IPS-15b (cell line): ENCODE results near the gene ETHE1.
"Not testable (repeated sequence)": the region's sequence is repeated elsewhere in the genome, so short reads cannot be mapped to it uniquely, and the experiment has no call there.

Experiments used
- H3K27me3 ChIP-seq: one replicate; pipeline ENCODE4 v1.6.1; 2013; ENCODE audit warnings: low read length; ENCODE audit not compliant: control insufficient read depth, insufficient read depth
- H3K36me3 ChIP-seq: one replicate; pipeline ENCODE4 v1.6.1; 2013; ENCODE audit warnings: low read length; ENCODE audit not compliant: control insufficient read depth, insufficient read depth
- H3K4me1 ChIP-seq: one replicate; pipeline ENCODE4 v1.6.1; 2013; ENCODE audit warnings: mild to moderate bottlenecking, low read length; ENCODE audit not compliant: control insufficient read depth, insufficient read depth
- H3K4me3 ChIP-seq: one replicate; pipeline ENCODE4 v1.5.1; 2013; ENCODE audit warnings: low read depth, low read length
- H3K9ac ChIP-seq: one replicate; pipeline ENCODE4 v1.6.1; 2013; ENCODE audit warnings: low read depth, mild to moderate bottlenecking, low read length
- H3K9me3 ChIP-seq: one replicate; pipeline ENCODE4 v1.6.1; 2013; ENCODE audit warnings: mild to moderate bottlenecking, low read length; ENCODE audit not compliant: control insufficient read depth, insufficient read depth

ETHE1 gene

DNA sequence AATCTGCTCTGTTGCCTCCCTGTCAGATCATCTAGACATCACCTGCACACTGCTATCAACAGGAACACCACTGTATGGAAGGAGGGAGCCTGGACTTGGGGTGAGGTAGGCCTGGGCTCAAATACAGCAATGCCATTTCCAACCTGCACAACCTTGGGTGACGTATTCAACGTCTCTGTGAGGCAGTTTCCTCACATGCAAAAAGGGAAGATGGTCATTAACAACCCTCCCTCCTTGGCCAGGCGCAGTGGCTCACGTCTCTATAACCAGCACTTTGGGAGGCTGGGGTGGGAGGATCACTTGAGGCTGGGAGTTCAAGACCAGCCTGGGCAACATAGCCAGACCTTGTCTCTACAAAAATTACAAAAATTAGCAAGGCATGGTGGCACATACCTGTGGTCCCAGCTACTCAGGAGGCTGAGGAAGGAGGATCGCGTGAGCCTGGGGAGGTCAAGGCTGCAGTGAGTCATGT lies 35.3 kb upstream of the ETHE1 start:
- peaks cover 12% of the 10 kb centered on the region for H3K36me3 ChIP-seq
- no peak overlapping the region for H3K9ac ChIP-seq
- no peaks in the 10 kb centered on the region for H3K27me3 ChIP-seq
- no peaks in the 10 kb centered on the region for H3K9me3 ChIP-seq
- H3K4me3 ChIP-seq, result no peak overlapping the region
- no peaks in the 10 kb centered on the region for H3K4me1 ChIP-seq

- Histone ChIP-seq H3K27me3 (no peaks in the 10 kb centered on the region), H3K9ac (no peak overlapping the region), H3K36me3 (peaks cover 12% of the 10 kb centered on the region), H3K4me1 (no peaks in the 10 kb centered on the region), H3K9me3 (no peaks in the 10 kb centered on the region), H3K4me3 (no peak overlapping the region)
Observed at GRCh38 chr19:43561139-43561970, 34.4 kb upstream of the ETHE1 start.

DNA sequence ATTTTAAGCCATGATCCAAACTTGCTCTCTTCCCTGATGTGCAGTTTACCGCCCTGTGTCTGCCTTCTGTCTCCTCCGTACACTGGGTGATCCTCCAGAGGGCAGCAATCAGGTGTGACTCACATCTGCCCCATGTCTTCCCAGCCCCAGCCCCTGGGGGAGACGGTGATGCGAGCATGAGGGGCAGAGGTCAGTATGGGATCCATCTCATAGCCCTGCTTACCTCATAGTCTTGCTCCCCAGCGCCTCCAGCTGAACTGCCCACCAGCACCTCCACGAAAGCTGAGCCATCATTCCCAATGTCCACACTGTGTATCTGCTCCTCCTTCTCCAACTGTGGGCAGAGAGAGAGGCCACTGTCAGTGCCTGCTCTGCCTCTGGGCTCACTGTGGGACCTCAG lies 33.7 kb upstream of the ETHE1 start:
- Histone ChIP-seq H3K9me3 (no peaks in the 10 kb centered on the region), H3K36me3 (peaks cover 12% of the 10 kb centered on the region), H3K4me3 (no peak overlapping the region), H3K4me1 (no peaks in the 10 kb centered on the region), H3K9ac (no peak overlapping the region), H3K27me3 (no peaks in the 10 kb centered on the region)

GRCh38 chr19:43555185-43555770 lies 28.3 kb upstream of the ETHE1 start:
- Histone ChIP-seq H3K4me3 (no peak overlapping the region), H3K36me3 (peaks cover 29% of the 10 kb centered on the region), H3K27me3 (no peaks in the 10 kb centered on the region), H3K4me1 (no peaks in the 10 kb centered on the region), H3K9ac (no peak overlapping the region), H3K9me3 (no peaks in the 10 kb centered on the region)

GRCh38 chr19:43554317-43554895 lies 27.4 kb upstream of the ETHE1 start:
- Histone ChIP-seq H3K4me3 (no peak overlapping the region), H3K36me3 (peaks cover 34% of the 10 kb centered on the region), H3K27me3 (no peaks in the 10 kb centered on the region)

GRCh38 chr19:43553656-43554055 lies 26.7 kb upstream of the ETHE1 start:
- H3K9me3 ChIP-seq, result no peaks in the 10 kb centered on the region
- no peak overlapping the region for H3K4me3 ChIP-seq
- H3K4me1 ChIP-seq, result no peaks in the 10 kb centered on the region
- no peak overlapping the region for H3K9ac ChIP-seq
- H3K27me3 ChIP-seq, result no peaks in the 10 kb centered on the region
- H3K36me3 ChIP-seq, result peaks cover 34% of the 10 kb centered on the region

More at GRCh38 chr19:43554317-43554895, 27.4 kb upstream of the ETHE1 start:
- H3K4me1 ChIP-seq, result no peaks in the 10 kb centered on the region
- H3K9ac ChIP-seq, result no peak overlapping the region
- H3K9me3 ChIP-seq, result no peaks in the 10 kb centered on the region

- H3K9me3 ChIP-seq, result no peaks in the 10 kb centered on the region
- no peak overlapping the region for H3K4me3 ChIP-seq
- H3K4me1 ChIP-seq, result no peaks in the 10 kb centered on the region
- no peak overlapping the region for H3K9ac ChIP-seq
- no peaks in the 10 kb centered on the region for H3K27me3 ChIP-seq
- peaks cover 34% of the 10 kb centered on the region for H3K36me3 ChIP-seq
Observed at GRCh38 chr19:43552616-43553015, 25.6 kb upstream of the ETHE1 start.

GRCh38 chr19:43552198-43552450 lies 25.1 kb upstream of the ETHE1 start:
- peaks cover 36% of the 10 kb centered on the region for H3K36me3 ChIP-seq
- H3K9ac ChIP-seq, result no peak overlapping the region
- H3K4me3 ChIP-seq, result no peak overlapping the region
- no peaks in the 10 kb centered on the region for H3K4me1 ChIP-seq
- no peaks in the 10 kb centered on the region for H3K9me3 ChIP-seq
- no peaks in the 10 kb centered on the region for H3K27me3 ChIP-seq

DNA sequence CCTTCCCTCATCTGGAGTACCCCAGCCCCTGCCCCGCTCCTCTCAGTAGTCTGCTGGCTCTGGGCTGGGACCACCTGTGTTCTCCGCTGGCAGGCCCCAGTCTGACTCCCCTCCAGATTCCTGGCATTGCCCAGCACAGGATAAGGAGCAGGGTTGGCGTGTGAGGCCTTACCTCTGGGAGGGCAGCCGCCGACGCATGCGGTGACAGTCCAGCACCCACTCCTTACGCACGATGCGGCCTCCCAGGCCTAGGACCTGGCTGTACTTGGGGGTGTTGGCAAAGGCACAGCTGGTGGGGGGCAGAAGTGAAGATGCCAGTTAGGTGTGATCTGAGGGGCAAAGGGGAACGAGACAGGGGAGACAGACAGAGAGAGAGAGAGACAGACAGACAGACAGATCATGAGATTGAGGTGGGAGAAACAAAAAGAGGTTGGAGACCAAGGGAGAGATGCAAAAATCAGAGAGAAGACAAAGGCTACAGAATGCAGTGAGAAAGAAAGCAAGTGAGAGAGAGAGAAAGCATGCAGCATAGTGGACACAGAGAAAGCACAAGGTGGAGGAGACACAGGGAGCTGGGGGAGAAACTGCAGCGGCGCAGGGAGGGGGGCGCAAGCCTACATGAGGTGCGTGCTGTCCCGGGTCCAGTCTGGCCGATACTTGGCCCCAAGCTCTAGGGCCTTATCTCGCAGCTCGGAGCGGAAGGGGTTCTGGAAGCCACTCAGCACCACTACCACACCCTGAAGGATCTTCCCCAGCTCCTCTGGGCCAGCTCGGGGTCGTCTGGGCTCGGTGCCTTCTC lies 24.6 kb upstream of the ETHE1 start:
- no peak overlapping the region for H3K4me3 ChIP-seq
- H3K4me1 ChIP-seq, result no peaks in the 10 kb centered on the region
- no peaks in the 10 kb centered on the region for H3K9me3 ChIP-seq
- H3K27me3 ChIP-seq, result no peaks in the 10 kb centered on the region
- no peak overlapping the region for H3K9ac ChIP-seq
- peaks cover 36% of the 10 kb centered on the region for H3K36me3 ChIP-seq

GRCh38 chr19:43548706-43549105 lies 21.7 kb upstream of the ETHE1 start:
- no peaks in the 10 kb centered on the region for H3K9me3 ChIP-seq
- no peaks in the 10 kb centered on the region for H3K4me1 ChIP-seq
- H3K4me3 ChIP-seq, result no peak overlapping the region
- H3K9ac ChIP-seq, result no peak overlapping the region
- H3K36me3 ChIP-seq, result peaks cover 43% of the 10 kb centered on the region
- H3K27me3 ChIP-seq, result no peaks in the 10 kb centered on the region

DNA sequence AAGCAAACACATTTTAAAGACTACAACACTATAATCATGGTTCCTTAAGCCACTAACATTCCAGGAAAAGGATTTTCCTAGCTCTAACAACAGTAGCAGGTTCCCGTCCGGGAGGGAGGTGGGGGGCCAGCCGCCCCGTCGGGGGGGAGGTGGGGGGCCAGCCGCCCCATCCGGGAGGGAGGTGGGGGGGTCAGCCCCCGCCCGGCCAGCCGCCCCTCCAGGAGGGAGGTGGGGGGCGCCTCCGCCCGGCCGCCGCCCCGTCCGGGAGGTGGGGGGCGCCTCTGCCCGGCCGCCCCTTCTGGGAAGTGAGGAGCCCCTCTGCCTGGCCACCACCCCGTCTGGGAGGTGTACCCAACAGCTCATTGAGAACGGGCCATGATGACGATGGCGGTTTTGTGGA lies 20.9 kb upstream of the ETHE1 start:
- not testable (repeated sequence) for H3K9ac ChIP-seq, H3K9me3 ChIP-seq, H3K4me1 ChIP-seq, H3K4me3 ChIP-seq, H3K27me3 ChIP-seq
- H3K36me3 ChIP-seq, result peaks cover 43% of the 10 kb centered on the region
